DND-41 (cell line): Measurements from ENCODE around the gene DENND6B.

ENCODE experiments used
- CTCF ChIP-seq: IDR thresholded peaks from 2 replicates; pipeline ENCODE4 v1.5.1; 2012; ENCODE audit warnings: borderline replicate concordance, low read length, moderate library complexity, mild to moderate bottlenecking; ENCODE audit not compliant: poor library complexity, severe bottlenecking; ENCODE audit errors: extremely low read depth
- EZH2 ChIP-seq: IDR thresholded peaks from 3 replicates; pipeline ENCODE4 v1.6.1; 2012; ENCODE audit warnings: borderline replicate concordance, low read depth, mild to moderate bottlenecking, moderate library complexity, low read length, inconsistent platforms; ENCODE audit not compliant: severe bottlenecking

DNA sequence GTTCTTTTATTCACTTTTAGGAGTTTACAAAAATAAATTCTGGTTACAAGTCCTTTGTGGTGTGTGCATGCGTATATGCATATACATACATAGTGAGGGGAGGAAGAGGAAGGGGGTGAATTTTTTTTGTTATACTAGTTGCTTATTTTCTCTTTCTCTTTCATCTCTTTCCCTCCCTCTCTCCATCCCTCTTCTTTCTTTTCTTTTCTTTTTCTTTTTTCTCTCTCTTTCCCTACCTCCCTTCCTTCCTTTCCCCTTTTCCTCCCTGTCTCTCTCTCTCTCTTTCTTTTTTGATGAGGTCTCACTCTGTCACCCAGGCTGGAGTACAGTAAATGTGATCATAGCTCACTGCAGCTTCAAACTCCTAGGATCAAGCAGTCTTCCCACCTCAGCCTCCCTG, 30.4 kb upstream of the DENND6B start:
- TF ChIP-seq CTCF (no peak), EZH2 (no peak)
